Omental fat pad (tissue), 4 donors: ENCODE data around the gene N4BP2L2. TPM values are rescaled to one million over a fixed set of nuclear protein-coding genes. Genes with fewer than 3 reads are reported as not detected.

Source experiments
- ATAC-seq: fragments of 150-250 bp; one replicate; pipeline ENCODE4 v1.9.1; 2016; ENCODE audit warnings: mild to moderate bottlenecking, moderate library complexity; ENCODE audit not compliant: low FRiP score
- DNase-seq: peaks from one replicate; pipeline ENCODE4 v3.0.0-alpha.2; 2019; ENCODE audit warnings: low spot score
- CTCF ChIP-seq, 3 donors: fragments of 450-650 bp; IDR thresholded peaks; one replicate each; pipeline ENCODE4 v1.5.1; 2016 to 2017; ENCODE audit warnings: antibody characterized with exemption in 3 of 3, mild to moderate bottlenecking in 3 of 3, moderate library complexity in 2 of 3
- total RNA-seq, 4 donors: library from RNA; depleted of rRNA; stranded (reverse); fragments of >200 nt; gene quantifications; one replicate each; pipeline ENCODE4 v1.1.0, GENCODE V29; 2016

N4BP2L2 gene
- total RNA-seq, 4 donors from 2014 or later: 95.2 to 202 (median 136) TPM

- DNase-seq (no peak), ATAC-seq (peak; percentile 70)
- no peak for TF ChIP-seq CTCF (IDR thresholded peaks at IDR 0.05)
Measured at GRCh38 chr13:32530841-32531253, 7.7 kb downstream of the N4BP2L2 start.

- no peak for TF ChIP-seq CTCF (IDR thresholded peaks at IDR 0.05)
- ATAC-seq (no peak), DNase-seq (no peak)
Measured at GRCh38 chr13:32528358-32528757, 10.2 kb downstream of the N4BP2L2 start.

- DNase-seq (no peak), ATAC-seq (no peak)
- TF ChIP-seq CTCF (IDR thresholded peaks at IDR 0.05): no peak
Measured at GRCh38 chr13:32527151-32527550, 11.4 kb downstream of the N4BP2L2 start.

- DNase-seq (no peak), ATAC-seq (no peak)
- no peak for TF ChIP-seq CTCF (IDR thresholded peaks at IDR 0.05)
Measured at GRCh38 chr13:32525766-32526165, 12.8 kb downstream of the N4BP2L2 start.

GRCh38 chr13:32515246-32515645, 23.3 kb downstream of the N4BP2L2 start:
- no peak for ATAC-seq
- DNase-seq: no peak
- no peak for TF ChIP-seq CTCF (IDR thresholded peaks at IDR 0.05)

GRCh38 chr13:32511482-32511881, 27.1 kb downstream of the N4BP2L2 start:
- no peak for DNase-seq
- TF ChIP-seq CTCF (IDR thresholded peaks at IDR 0.05): no peak
- ATAC-seq: no peak

GRCh38 chr13:32504876-32505275, 33.7 kb downstream of the N4BP2L2 start:
- DNase-seq: no peak
- no peak for ATAC-seq
- TF ChIP-seq CTCF (IDR thresholded peaks at IDR 0.05): no peak
